Activated CD8-positive, alpha-beta memory T cell treated with anti-CD3 and anti-CD28 coated beads, Interleukin-2, amount 10 ng/mL, durations not matched to agents 7 days and 5 days (primary cell): ENCODE results near the gene EML4. TPM values are rescaled to one million over a fixed set of nuclear protein-coding genes. Genes with fewer than 3 reads are reported as not detected.
"Not testable (repeated sequence)": the region's sequence is repeated elsewhere in the genome, so short reads cannot be mapped to it uniquely, and the experiment has no call there.

Experiments
- ATAC-seq: fragments of 150-1000 bp; cut with Tn5 transposase; one replicate; pipeline ENCODE4 v1.10.0; 2021; ENCODE audit warnings: moderate library complexity
- CTCF ChIA-PET: fragments of 350-600 bp; sonication (Branson Sonifier 250); formaldehyde crosslinking; loops from one replicate; lab custom pipeline; 2021; ENCODE audit warnings: antibody characterized with exemption; lab: Charles Lee
- DNase-seq: peaks from one replicate; pipeline ENCODE4 v3.0.0-alpha.2; 2020
- H3K27ac Mint-ChIP-seq: one replicate; pipeline ENCODE4 v1.8.0; 2021; ENCODE audit warnings: mild to moderate bottlenecking, mixed read lengths
- H3K27me3 Mint-ChIP-seq: one replicate; pipeline ENCODE4 v1.8.0; 2021; ENCODE audit warnings: mixed read lengths
- H3K36me3 Mint-ChIP-seq: one replicate; pipeline ENCODE4 v1.8.0; 2021; ENCODE audit warnings: mild to moderate bottlenecking, mixed read lengths
- H3K4me1 Mint-ChIP-seq: one replicate; pipeline ENCODE4 v1.8.0; 2021; ENCODE audit warnings: mixed read lengths
- H3K4me3 Mint-ChIP-seq: one replicate; pipeline ENCODE4 v1.8.0; 2021; ENCODE audit warnings: mild to moderate bottlenecking, moderate library complexity, mixed read lengths
- H3K9me3 Mint-ChIP-seq: one replicate; pipeline ENCODE4 v1.8.0; 2022; ENCODE audit warnings: low read depth, mixed read lengths
- total RNA-seq, 2 experiments: library from RNA; stranded (reverse); gene quantifications; one replicate each; pipeline ENCODE4 v1.2.3, GENCODE V29; 2021

The EML4 gene
- total RNA-seq, 2 experiments from 2014 or later, result 73.4 to 110 TPM

GRCh38 chr2:42337356-42337820, 168.2 kb downstream of the EML4 start:
- H3K27me3 Mint-ChIP-seq, result no peaks in the 10 kb centered on the region
- no peaks in the 10 kb centered on the region for H3K9me3 Mint-ChIP-seq
- peak overlapping the region; percentile 33 for H3K27ac Mint-ChIP-seq
- CTCF ChIA-PET, result no interaction called here
- ATAC-seq (no peak), DNase-seq (no peak)
- H3K36me3 Mint-ChIP-seq, result peaks cover 65% of the 10 kb centered on the region
- peaks cover 14% of the 10 kb centered on the region for H3K4me1 Mint-ChIP-seq
- H3K4me3 Mint-ChIP-seq, result no peak overlapping the region

- CTCF ChIA-PET, result no interaction called here
- DNase-seq (no peak), ATAC-seq (no peak)
- H3K4me3 Mint-ChIP-seq, result no peak overlapping the region
- no peak overlapping the region for H3K27ac Mint-ChIP-seq
- H3K4me1 Mint-ChIP-seq, result peaks cover 21% of the 10 kb centered on the region
- H3K27me3 Mint-ChIP-seq, result no peaks in the 10 kb centered on the region
- H3K9me3 Mint-ChIP-seq, result no peaks in the 10 kb centered on the region
- H3K36me3 Mint-ChIP-seq, result peaks cover 61% of the 10 kb centered on the region
These were observed 168.9 kb downstream of the EML4 start for GRCh38 chr2:42337846-42338566.

GRCh38 chr2:42338567-42339190, 169.5 kb downstream of the EML4 start:
- Mint-ChIP-seq H3K9me3 (no peaks in the 10 kb centered on the region), H3K4me1 (peaks cover 27% of the 10 kb centered on the region), H3K36me3 (peaks cover 60% of the 10 kb centered on the region), H3K27ac (no peak overlapping the region), H3K4me3 (no peak overlapping the region), H3K27me3 (no peaks in the 10 kb centered on the region)
- CTCF ChIA-PET, result no interaction called here
- DNase-seq, result no peak
- ATAC-seq, result no peak

GRCh38 chr2:42339191-42339912, 170.2 kb downstream of the EML4 start:
- peaks cover 58% of the 10 kb centered on the region for H3K36me3 Mint-ChIP-seq
- CTCF ChIA-PET, result no interaction called here
- ATAC-seq (no peak), DNase-seq (no peak)
- H3K4me3 Mint-ChIP-seq, result no peak overlapping the region
- peaks cover 29% of the 10 kb centered on the region for H3K4me1 Mint-ChIP-seq
- no peaks in the 10 kb centered on the region for H3K9me3 Mint-ChIP-seq
- H3K27ac Mint-ChIP-seq, result no peak overlapping the region
- H3K27me3 Mint-ChIP-seq, result no peaks in the 10 kb centered on the region

- H3K4me1 Mint-ChIP-seq, result peaks cover 29% of the 10 kb centered on the region
- H3K9me3 Mint-ChIP-seq, result no peaks in the 10 kb centered on the region
- H3K27ac Mint-ChIP-seq, result peak overlapping the region; percentile 22
- DNase-seq (no peak), ATAC-seq (no peak)
- no peak overlapping the region for H3K4me3 Mint-ChIP-seq
- peaks cover 59% of the 10 kb centered on the region for H3K36me3 Mint-ChIP-seq
- H3K27me3 Mint-ChIP-seq, result no peaks in the 10 kb centered on the region
- CTCF ChIA-PET, result interaction anchor here (1.3 kb wide), 1 partner anchor 8 kb away, joined by 3 read pairs; no protein-coding TSS in a partner anchor
These were observed 171.1 kb downstream of the EML4 start for GRCh38 chr2:42340045-42340937.

- ATAC-seq, result no peak
- Mint-ChIP-seq H3K4me3 (no peak overlapping the region), H3K36me3 (peaks cover 57% of the 10 kb centered on the region)
These were observed 171.9 kb downstream of the EML4 start for GRCh38 chr2:42340938-42341636.

GRCh38 chr2:42342061-42342794, 173.1 kb downstream of the EML4 start:
- H3K36me3 Mint-ChIP-seq, result peaks cover 53% of the 10 kb centered on the region
- no peak overlapping the region for H3K4me3 Mint-ChIP-seq
- H3K27ac Mint-ChIP-seq, result peak overlapping the region; percentile 52
- H3K4me1 Mint-ChIP-seq, result peaks cover 29% of the 10 kb centered on the region
- H3K9me3 Mint-ChIP-seq, result no peaks in the 10 kb centered on the region
- H3K27me3 Mint-ChIP-seq, result no peaks in the 10 kb centered on the region
- ATAC-seq (peak; percentile 76), DNase-seq (no peak)
- CTCF ChIA-PET, result interaction anchor here (1.2 kb wide), 1 partner anchor 255 kb away, joined by 4 read pairs; no protein-coding TSS in a partner anchor

More at GRCh38 chr2:42340938-42341636, 171.9 kb downstream of the EML4 start:
- CTCF ChIA-PET, result interaction anchor here (1.2 to 1.3 kb wide), 2 partner anchors 9 to 254 kb away, joined by 3 to 4 read pairs; no protein-coding TSS in a partner anchor
- peak overlapping the region; percentile 41 for H3K27ac Mint-ChIP-seq
- H3K27me3 Mint-ChIP-seq, result no peaks in the 10 kb centered on the region
- no peaks in the 10 kb centered on the region for H3K9me3 Mint-ChIP-seq
- no peak for DNase-seq
- peaks cover 29% of the 10 kb centered on the region for H3K4me1 Mint-ChIP-seq

- Mint-ChIP-seq H3K36me3 (peaks cover 51% of the 10 kb centered on the region), H3K27ac (no peak overlapping the region), H3K27me3 (no peaks in the 10 kb centered on the region), H3K4me3 (no peak overlapping the region), H3K4me1 (peaks cover 29% of the 10 kb centered on the region), H3K9me3 (no peaks in the 10 kb centered on the region)
- CTCF ChIA-PET, result no interaction called here
- ATAC-seq (no peak), DNase-seq (no peak)
These were observed 173.7 kb downstream of the EML4 start for GRCh38 chr2:42342795-42343241.

GRCh38 chr2:42345986-42346385, 176.8 kb downstream of the EML4 start:
- no peaks in the 10 kb centered on the region for H3K9me3 Mint-ChIP-seq
- no peak overlapping the region for H3K27ac Mint-ChIP-seq
- H3K36me3 Mint-ChIP-seq, result peaks cover 53% of the 10 kb centered on the region
- DNase-seq, result no peak
- CTCF ChIA-PET, result interaction anchor here (1.2 kb wide), 1 partner anchor 15 kb away, joined by 3 read pairs; no protein-coding TSS in a partner anchor
- ATAC-seq, result no peak
- peaks cover 29% of the 10 kb centered on the region for H3K4me1 Mint-ChIP-seq
- no peak overlapping the region for H3K4me3 Mint-ChIP-seq
- H3K27me3 Mint-ChIP-seq, result no peaks in the 10 kb centered on the region

- H3K9me3 Mint-ChIP-seq, ATAC-seq, H3K27ac Mint-ChIP-seq, H3K27me3 Mint-ChIP-seq, DNase-seq, H3K4me3 Mint-ChIP-seq: not testable (repeated sequence)
- peaks cover 53% of the 10 kb centered on the region for H3K36me3 Mint-ChIP-seq
- peaks cover 20% of the 10 kb centered on the region for H3K4me1 Mint-ChIP-seq
- CTCF ChIA-PET, result interaction anchor here (1.2 kb wide), 1 partner anchor 16 kb away, joined by 3 read pairs; no protein-coding TSS in a partner anchor
These were observed 177.7 kb downstream of the EML4 start for GRCh38 chr2:42346856-42347255.

GRCh38 chr2:42347518-42347917, 178.4 kb downstream of the EML4 start:
- not testable (repeated sequence) for H3K4me3 Mint-ChIP-seq, H3K9me3 Mint-ChIP-seq, ATAC-seq, H3K27ac Mint-ChIP-seq, H3K27me3 Mint-ChIP-seq, DNase-seq
- Mint-ChIP-seq H3K36me3 (peaks cover 57% of the 10 kb centered on the region), H3K4me1 (peaks cover 14% of the 10 kb centered on the region)
- CTCF ChIA-PET, result interaction anchor here (0.7 kb wide), 1 partner anchor 464 kb away, joined by 3 read pairs; no protein-coding TSS in a partner anchor
